Brain pericyte (primary cell): ENCODE data around the gene SH3RF3.
"Not testable (repeated sequence)": the region's sequence is repeated elsewhere in the genome, so short reads cannot be mapped to it uniquely, and the experiment has no call there.

Experiments
- DNase-seq: peaks from one replicate; pipeline ENCODE4 v3.0.0-alpha.2; 2012; ENCODE audit warnings: low read depth, low spot score

SH3RF3 gene

GRCh38 chr2:109158237-109158636 lies 29.2 kb downstream of the SH3RF3 start:
- no peak for DNase-seq

GRCh38 chr2:109159096-109159495 lies 30.1 kb downstream of the SH3RF3 start:
- no peak for DNase-seq

GRCh38 chr2:109160714-109161440 lies 31.9 kb downstream of the SH3RF3 start:
- no peak for DNase-seq

GRCh38 chr2:109162367-109162766 lies 33.4 kb downstream of the SH3RF3 start:
- DNase-seq, result not testable (repeated sequence)

GRCh38 chr2:109162999-109163398 lies 34.0 kb downstream of the SH3RF3 start:
- DNase-seq, result peak; percentile 73

- DNase-seq, result no peak
These were observed 35.3 kb downstream of the SH3RF3 start for GRCh38 chr2:109164311-109164710.

GRCh38 chr2:109164739-109165221 lies 35.8 kb downstream of the SH3RF3 start:
- no peak for DNase-seq

GRCh38 chr2:109166811-109167210 lies 37.8 kb downstream of the SH3RF3 start:
- DNase-seq, result no peak

GRCh38 chr2:109168086-109168485 lies 39.1 kb downstream of the SH3RF3 start:
- no peak for DNase-seq

GRCh38 chr2:109168716-109169115 lies 39.7 kb downstream of the SH3RF3 start:
- no peak for DNase-seq

- DNase-seq, result no peak
These were observed 41.6 kb downstream of the SH3RF3 start for GRCh38 chr2:109170645-109171044.

- peak; percentile 99 for DNase-seq
These were observed 42.7 kb downstream of the SH3RF3 start for GRCh38 chr2:109171444-109172334.

GRCh38 chr2:109172556-109173105 lies 43.6 kb downstream of the SH3RF3 start:
- DNase-seq, result no peak

- DNase-seq, result no peak
These were observed 44.5 kb downstream of the SH3RF3 start for GRCh38 chr2:109173311-109174171.

- DNase-seq, result no peak
These were observed 45.2 kb downstream of the SH3RF3 start for GRCh38 chr2:109174214-109174613.

- no peak for DNase-seq
These were observed 45.8 kb downstream of the SH3RF3 start for GRCh38 chr2:109174626-109175349.

GRCh38 chr2:109175350-109175678 lies 46.3 kb downstream of the SH3RF3 start:
- no peak for DNase-seq

- DNase-seq, result no peak
These were observed 47.9 kb downstream of the SH3RF3 start for GRCh38 chr2:109176928-109177327.

GRCh38 chr2:109177635-109178034 lies 48.6 kb downstream of the SH3RF3 start:
- DNase-seq, result no peak

GRCh38 chr2:109178968-109179367 lies 50.0 kb downstream of the SH3RF3 start:
- no peak for DNase-seq

- no peak for DNase-seq
These were observed 51.8 kb downstream of the SH3RF3 start for GRCh38 chr2:109180786-109181185.
